Neural crest cell (in vitro differentiated cells): ENCODE data around the gene ASF1B. TPM values are rescaled to one million over a fixed set of nuclear protein-coding genes. Genes with fewer than 3 reads are reported as not detected.
A peak's percentile ranks its signal among the peaks of the same experiment; 100 is the strongest.

Source experiments
- DNase-seq: peaks from one replicate; pipeline ENCODE4 v3.0.0; 2021; ENCODE audit warnings: low read depth, mixed read lengths, low spot score
- H3K27ac Mint-ChIP-seq: one replicate; pipeline ENCODE4 v1.8.0; 2021; ENCODE audit warnings: mild to moderate bottlenecking, mixed read lengths; ENCODE audit not compliant: unreplicated experiment
- H3K27me3 Mint-ChIP-seq: 2 replicates; pipeline ENCODE4 v1.8.0; 2021; ENCODE audit warnings: low read depth, mild to moderate bottlenecking, mixed read lengths
- H3K36me3 Mint-ChIP-seq: 2 replicates; pipeline ENCODE4 v1.8.0; 2021; ENCODE audit warnings: low read depth, mild to moderate bottlenecking, mixed read lengths
- H3K4me1 Mint-ChIP-seq: 2 replicates; pipeline ENCODE4 v1.8.0; 2021; ENCODE audit warnings: mixed read lengths
- H3K4me3 Mint-ChIP-seq: one replicate; pipeline ENCODE4 v1.8.0; 2021; ENCODE audit warnings: mild to moderate bottlenecking, mixed read lengths
- H3K9me3 Mint-ChIP-seq: 2 replicates; pipeline ENCODE4 v1.8.0; 2021; ENCODE audit warnings: mixed read lengths
- CTCF ChIP-seq: fragments of 200-600 bp; sonication (generic); conservative IDR thresholded peaks from 2 replicates; pipeline ENCODE4 v1.5.0; 2021; ENCODE audit warnings: antibody characterized with exemption, mild to moderate bottlenecking
- total RNA-seq: library from RNA; stranded (reverse); gene quantifications from 2 replicates; pipeline ENCODE4 v1.2.1, GENCODE V29; 2021

ASF1B gene
- total RNA-seq, 1 donor from 2014 or later: 55.6 TPM

GRCh38 chr19:14116525-14116917 is 19.9 kb downstream of the ASF1B start:
- TF ChIP-seq CTCF: no peak
- H3K4me3 Mint-ChIP-seq: peak overlapping the region; percentile 96
- DNase-seq: no peak
- no peaks in the 10 kb centered on the region for H3K9me3 Mint-ChIP-seq
- peaks cover 32% of the 10 kb centered on the region for H3K4me1 Mint-ChIP-seq
- no peaks in the 10 kb centered on the region for H3K36me3 Mint-ChIP-seq
- no peaks in the 10 kb centered on the region for H3K27me3 Mint-ChIP-seq
- no peak overlapping the region for H3K27ac Mint-ChIP-seq

GRCh38 chr19:14115756-14116155 is 20.6 kb downstream of the ASF1B start:
- H3K4me3 Mint-ChIP-seq: peak overlapping the region; percentile 96
- no peak for TF ChIP-seq CTCF
- no peak overlapping the region for H3K27ac Mint-ChIP-seq
- H3K4me1 Mint-ChIP-seq: peaks cover 32% of the 10 kb centered on the region
- DNase-seq: no peak
- H3K27me3 Mint-ChIP-seq: no peaks in the 10 kb centered on the region
- H3K36me3 Mint-ChIP-seq: no peaks in the 10 kb centered on the region
- no peaks in the 10 kb centered on the region for H3K9me3 Mint-ChIP-seq

- Mint-ChIP-seq H3K36me3 (no peaks in the 10 kb centered on the region), H3K9me3 (no peaks in the 10 kb centered on the region), H3K27ac (no peak overlapping the region), H3K4me3 (peak overlapping the region; percentile 96), H3K27me3 (no peaks in the 10 kb centered on the region), H3K4me1 (peaks cover 32% of the 10 kb centered on the region)
- DNase-seq: peak; percentile 21
- peak; percentile 58 for TF ChIP-seq CTCF
Observed at GRCh38 chr19:14114854-14115253, 21.5 kb downstream of the ASF1B start.

GRCh38 chr19:14114439-14114838 is 21.9 kb downstream of the ASF1B start:
- peaks cover 32% of the 10 kb centered on the region for H3K4me1 Mint-ChIP-seq
- DNase-seq: no peak
- peak overlapping the region; percentile 19 for H3K27ac Mint-ChIP-seq
- TF ChIP-seq CTCF: no peak
- H3K27me3 Mint-ChIP-seq: no peaks in the 10 kb centered on the region
- H3K4me3 Mint-ChIP-seq: no peak overlapping the region
- H3K9me3 Mint-ChIP-seq: no peaks in the 10 kb centered on the region
- H3K36me3 Mint-ChIP-seq: no peaks in the 10 kb centered on the region

- H3K9me3 Mint-ChIP-seq: no peaks in the 10 kb centered on the region
- H3K27me3 Mint-ChIP-seq: no peaks in the 10 kb centered on the region
- TF ChIP-seq CTCF: peak; percentile 45
- H3K4me3 Mint-ChIP-seq: peak overlapping the region; percentile 61
- H3K36me3 Mint-ChIP-seq: no peaks in the 10 kb centered on the region
- DNase-seq: peak; percentile 19
- H3K4me1 Mint-ChIP-seq: peaks cover 27% of the 10 kb centered on the region
- H3K27ac Mint-ChIP-seq: peak overlapping the region; percentile 12
Observed at GRCh38 chr19:14113762-14114414, 22.5 kb downstream of the ASF1B start.
